ENCODE measurements around the gene TAAR6.
A peak's percentile ranks its signal among the peaks of the same experiment; 100 is the strongest.
"Not testable (repeated sequence)": the region's sequence is repeated elsewhere in the genome, so short reads cannot be mapped to it uniquely, and the experiment has no call there.

The TAAR6 gene

DNA sequence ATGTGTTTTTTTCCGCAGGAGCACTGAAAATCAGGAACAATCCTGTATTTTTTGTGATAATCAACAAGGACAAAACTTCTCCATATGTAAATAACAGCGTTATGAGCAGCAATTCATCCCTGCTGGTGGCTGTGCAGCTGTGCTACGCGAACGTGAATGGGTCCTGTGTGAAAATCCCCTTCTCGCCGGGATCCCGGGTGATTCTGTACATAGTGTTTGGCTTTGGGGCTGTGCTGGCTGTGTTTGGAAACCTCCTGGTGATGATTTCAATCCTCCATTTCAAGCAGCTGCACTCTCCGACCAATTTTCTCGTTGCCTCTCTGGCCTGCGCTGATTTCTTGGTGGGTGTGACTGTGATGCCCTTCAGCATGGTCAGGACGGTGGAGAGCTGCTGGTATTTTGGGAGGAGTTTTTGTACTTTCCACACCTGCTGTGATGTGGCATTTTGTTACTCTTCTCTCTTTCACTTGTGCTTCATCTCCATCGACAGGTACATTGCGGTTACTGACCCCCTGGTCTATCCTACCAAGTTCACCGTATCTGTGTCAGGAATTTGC, at the start of gene TAAR6:
Gene TAAR6, plus strand, starts transcription at position 102 of the 557 bp plus-strand sequence. Its CDS starts 0 bp downstream, at position 102.
- no peak for DNase-seq (ENCODE audit: low read depth)

DNA sequence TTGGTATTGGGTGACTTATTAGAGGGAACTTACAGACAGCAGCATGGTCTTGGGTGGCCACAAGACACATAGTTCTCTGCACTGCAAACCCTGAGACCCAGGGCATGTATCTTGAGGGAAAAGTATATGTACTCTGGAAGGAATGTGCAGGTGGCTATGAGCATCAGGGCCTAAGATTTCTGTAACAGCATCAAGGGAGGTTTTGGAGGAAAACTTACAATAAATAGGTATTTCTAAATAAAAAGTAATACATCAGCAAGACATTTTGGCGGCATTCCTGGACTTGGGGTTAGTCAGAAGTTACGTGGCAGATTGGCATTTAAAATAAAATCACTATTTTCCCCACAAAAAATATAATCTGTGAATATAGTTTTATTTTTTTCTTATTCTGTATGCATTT, 49.2 kb upstream of the TAAR6 start:
- no peak for DNase-seq (ENCODE audit: low read depth)

DNA sequence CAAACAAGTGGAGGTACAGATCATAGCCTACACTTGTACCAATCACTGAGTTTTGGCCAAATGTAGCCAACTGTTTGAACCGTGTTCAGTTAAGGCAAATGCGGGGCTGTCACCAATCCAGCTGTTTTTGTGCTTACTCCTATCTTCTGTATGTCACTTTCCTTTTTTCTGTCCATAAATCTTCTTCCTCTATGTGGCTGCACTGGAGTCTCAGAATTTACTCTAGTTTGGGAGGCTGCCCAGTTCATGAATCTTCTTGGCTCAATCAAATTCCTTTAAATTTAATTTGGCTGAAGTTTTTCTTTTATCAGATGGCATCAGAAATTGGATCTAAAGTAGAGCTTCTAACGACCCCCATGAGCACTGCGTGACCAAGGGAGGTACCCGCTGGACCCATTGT, 45.5 kb upstream of the TAAR6 start:
- DNase-seq (ENCODE audit: low read depth): no peak

DNA sequence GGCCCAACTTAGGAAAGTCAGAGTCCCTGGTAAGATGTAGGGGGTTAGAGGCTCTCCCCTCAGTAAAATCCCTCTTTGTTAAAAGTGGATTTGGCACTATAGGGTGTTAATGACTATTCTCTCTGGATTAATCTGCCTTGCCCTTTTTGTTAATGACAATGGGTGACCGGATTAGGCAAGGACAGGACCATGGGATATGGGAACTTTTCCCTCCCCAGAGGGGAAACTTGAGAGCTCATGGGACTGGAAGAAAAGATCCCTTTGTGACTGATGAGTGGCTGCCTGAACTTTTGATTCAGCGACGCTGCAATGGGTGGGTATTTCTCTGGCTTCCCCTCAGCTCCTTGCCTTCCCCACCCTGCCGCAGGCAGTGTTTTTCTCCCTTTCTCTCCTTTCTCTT, 44.3 kb upstream of the TAAR6 start:
- DNase-seq (ENCODE audit: low read depth): no peak

- no peak for DNase-seq (ENCODE audit: low read depth)
Observed at GRCh38 chr6:132526461-132526860, 43.7 kb upstream of the TAAR6 start.

DNA sequence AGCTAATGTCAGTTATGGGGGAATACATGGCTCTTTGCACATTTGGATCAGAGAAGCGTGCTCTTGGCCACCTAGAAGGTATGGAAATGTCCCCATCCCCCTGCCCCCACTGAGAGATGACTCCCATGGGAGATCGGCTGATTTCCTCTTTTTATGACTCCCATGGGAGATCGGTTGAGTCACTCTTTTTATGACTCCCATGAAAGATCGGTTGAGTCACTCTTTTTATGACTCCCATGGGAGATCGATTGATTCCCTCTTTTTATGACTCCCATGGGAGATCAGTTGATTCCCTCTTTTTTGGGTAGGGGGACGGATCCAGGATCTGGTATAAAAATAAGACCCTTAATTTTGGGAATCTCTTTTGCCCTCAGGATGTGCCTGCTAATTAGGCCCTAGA, 42.3 kb upstream of the TAAR6 start:
- no peak for DNase-seq (ENCODE audit: low read depth)

DNA sequence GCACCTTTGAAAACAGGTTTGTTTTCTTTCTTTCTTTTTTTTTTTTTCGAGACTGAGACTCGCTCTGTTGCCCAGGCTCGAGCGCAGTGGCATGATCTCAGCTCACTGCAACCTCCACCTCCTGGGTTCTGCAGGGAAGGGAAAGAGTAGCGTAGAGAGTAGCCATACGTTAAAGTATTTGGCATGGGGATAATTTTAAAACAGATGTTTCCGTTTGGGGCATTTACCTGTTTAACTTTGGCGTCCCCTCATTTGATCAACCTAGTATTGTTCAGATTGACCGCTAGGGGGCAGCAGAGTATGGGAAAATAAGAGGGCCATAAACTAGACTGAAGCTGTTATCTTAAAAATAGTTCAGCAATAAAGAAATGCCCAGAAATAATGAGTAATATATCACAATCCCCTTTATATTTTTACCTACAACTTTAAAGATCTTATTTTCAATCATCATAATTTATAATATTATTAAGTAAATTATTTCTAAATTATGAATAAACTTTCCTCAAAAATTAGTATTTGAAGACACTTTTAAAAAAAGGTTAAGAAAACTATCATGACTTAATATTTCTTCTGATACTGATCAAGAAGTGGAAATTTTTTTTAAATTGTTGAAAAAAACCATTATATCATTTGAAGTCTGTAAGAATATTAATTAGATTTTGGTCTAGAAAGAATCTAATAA, 39.7 kb upstream of the TAAR6 start:
- peak; percentile 67 for DNase-seq (ENCODE audit: low read depth)

- DNase-seq (ENCODE audit: low read depth): not testable (repeated sequence)
Observed at GRCh38 chr6:132534546-132534945, 35.6 kb upstream of the TAAR6 start.

GRCh38 chr6:132537145-132537544, 33.0 kb upstream of the TAAR6 start:
- DNase-seq (ENCODE audit: low read depth): no peak

GRCh38 chr6:132537977-132538376, 32.1 kb upstream of the TAAR6 start, which contains the start of gene TAAR9:
Gene TAAR9, plus strand, starts transcription at chr6:132538277. Its CDS starts 13 bp downstream, at chr6:132538290.
- no peak for DNase-seq (ENCODE audit: low read depth)

DNA sequence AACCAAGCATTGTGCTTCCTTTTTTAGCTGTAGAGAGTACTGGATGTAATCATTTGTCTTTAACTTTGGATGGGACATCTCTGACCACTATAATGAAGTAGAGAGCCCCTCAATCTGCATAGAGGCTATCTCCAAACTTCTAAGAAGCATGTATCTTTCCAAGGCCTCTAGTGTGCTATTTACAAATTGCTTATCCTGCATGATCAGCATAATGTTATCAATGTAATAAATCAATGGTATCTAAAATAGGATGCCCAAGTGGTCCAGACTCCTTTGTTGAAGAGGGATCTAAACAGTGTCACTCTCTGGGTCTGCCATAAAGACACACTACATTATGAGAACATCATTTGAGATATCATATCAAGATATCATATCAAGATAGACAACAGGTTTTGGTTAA, 25.3 kb upstream of the TAAR6 start:
- DNase-seq (ENCODE audit: low read depth): no peak

DNA sequence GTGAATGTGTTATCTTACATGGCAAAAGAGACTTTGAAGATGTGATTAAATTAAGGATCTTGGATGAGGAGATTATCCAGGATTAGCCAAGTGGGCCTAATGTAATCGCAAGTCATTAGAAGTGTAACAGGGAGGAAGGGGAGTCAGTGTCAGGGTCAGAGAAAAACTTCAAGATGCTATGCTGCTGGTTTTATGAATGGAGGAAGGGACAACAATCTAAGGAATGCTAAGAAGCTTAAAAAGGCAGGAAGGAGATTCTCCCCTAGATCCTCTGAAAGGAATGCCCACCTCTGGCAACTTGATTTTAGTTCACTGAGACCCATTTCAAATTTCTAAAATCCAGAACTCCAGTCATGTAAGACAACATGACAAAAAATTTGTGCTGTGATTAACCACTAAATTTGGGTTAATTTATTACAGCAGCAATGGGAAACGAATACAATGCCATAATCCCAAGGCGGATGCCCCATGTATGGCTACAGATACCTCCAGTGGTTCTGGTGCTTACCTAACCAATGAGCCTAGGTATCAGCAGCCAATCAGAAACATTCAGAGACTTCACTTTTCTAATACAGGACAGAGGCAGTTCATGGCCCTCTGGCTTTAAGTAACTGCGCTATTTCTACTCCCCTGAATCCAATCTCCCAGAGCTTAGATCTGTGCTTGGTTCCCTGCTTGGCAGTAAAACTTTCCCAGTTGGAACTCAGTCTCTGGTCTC, 21.2 kb upstream of the TAAR6 start:
- no peak for DNase-seq (ENCODE audit: low read depth)

DNA sequence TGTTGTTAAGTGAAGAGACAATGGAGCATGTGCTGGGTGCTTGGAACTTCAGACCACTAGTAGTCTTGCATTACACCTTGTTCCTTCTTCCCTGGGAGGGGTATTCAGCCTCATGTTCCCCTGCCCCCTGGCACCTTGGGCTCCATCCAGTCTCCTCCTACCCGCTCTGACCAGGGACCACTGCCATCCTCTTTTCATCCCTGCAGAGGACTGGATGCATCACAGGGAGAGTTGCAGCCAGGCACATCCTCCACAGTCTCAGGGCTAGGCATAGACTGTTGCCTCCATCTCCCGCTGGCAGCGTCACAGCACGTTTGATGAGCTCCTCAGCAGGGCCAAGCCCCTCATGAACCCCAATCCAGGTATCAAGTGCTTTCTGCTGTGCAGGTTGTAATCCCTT, 18.9 kb upstream of the TAAR6 start:
- no peak for DNase-seq (ENCODE audit: low read depth)

- no peak for DNase-seq (ENCODE audit: low read depth)
Observed at GRCh38 chr6:132552372-132552771, 17.8 kb upstream of the TAAR6 start, which contains the start of gene TAAR8. Gene TAAR8, plus strand, starts transcription at chr6:132552672. Its CDS starts 21 bp downstream, at chr6:132552693.

GRCh38 chr6:132560087-132560486, 10.0 kb upstream of the TAAR6 start:
- not testable (repeated sequence) for DNase-seq (ENCODE audit: low read depth)

DNA sequence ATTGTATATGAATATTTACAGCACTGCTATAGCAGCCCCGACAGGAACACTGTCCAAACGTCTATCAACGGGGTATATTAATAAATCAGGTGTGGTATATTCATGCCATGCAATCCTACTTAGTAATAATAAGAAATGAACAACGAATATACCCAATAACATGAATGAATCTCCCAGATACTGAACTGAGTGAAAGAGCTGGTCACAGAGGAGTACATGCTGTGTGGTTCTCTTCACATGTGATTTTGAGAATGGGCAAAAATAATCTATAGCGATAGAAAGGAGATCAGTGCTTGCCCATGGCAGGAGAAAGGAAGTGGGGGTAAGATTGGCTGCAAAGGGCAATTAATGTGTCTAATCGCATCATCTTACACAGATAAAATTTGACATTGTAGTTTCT, 3.7 kb upstream of the TAAR6 start:
- no peak for DNase-seq (ENCODE audit: low read depth)

DNA sequence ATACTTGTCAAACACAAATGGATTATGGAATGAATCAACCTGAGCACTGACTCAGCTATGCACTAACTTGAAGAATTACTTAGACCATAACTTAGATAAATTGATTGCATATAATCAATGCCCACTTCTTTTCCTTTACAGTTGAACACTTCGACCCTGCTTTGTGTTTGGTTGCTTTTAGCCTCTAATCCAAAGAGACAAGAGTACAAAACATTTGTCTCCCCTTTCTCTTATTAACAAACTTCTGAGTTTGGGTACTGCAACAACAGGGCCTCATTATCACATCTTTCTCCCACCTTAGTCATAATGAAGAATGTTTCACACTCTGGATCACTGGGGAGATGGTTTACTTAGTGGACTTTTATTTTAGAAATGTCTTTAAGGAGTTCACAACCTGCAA, 2.6 kb upstream of the TAAR6 start:
- DNase-seq (ENCODE audit: low read depth): no peak

DNA sequence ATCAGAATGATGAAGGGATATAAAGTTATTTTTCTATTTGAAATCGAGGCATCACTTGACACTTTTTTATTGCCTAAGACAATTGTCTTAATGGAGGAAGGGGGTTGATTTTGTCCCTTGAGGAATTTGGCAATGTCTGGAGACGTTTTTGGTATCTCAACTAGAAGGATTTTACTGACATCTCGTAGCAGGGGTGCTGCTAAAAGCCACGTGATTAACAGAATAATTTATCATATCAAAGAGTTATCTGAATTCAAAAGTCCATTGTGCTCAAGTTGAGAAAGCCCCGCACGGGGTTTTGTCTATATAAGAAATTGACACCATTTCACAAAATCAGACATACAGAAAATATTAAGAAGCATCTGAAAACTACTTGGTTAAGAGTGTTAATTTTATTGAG, 1.5 kb upstream of the TAAR6 start:
- no peak for DNase-seq (ENCODE audit: low read depth)

DNA sequence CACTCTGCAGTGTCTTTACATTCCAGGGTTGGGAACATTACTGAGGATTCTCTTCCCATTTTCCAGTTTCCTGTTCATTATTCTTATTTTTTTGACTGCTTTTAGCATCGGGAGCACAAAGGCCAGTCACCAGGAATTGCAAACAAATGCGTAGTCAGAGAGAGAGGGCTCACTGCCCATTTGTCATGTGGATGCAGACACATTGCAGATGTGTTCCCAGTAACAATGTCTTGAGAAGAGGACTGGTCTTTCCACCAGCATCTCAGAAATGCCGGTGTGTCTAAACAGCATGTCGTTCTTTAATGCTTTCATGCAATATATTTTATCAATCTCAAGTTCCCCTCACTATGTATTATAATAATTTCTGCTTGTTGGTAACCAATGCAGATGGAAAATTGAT, 952 bp upstream of the TAAR6 start:
- DNase-seq (ENCODE audit: low read depth): no peak

GRCh38 chr6:132571774-132572173, 1.7 kb downstream of the TAAR6 start:
- no peak for DNase-seq (ENCODE audit: low read depth)

GRCh38 chr6:132584698-132585097, 14.6 kb downstream of the TAAR6 start:
- no peak for DNase-seq (ENCODE audit: low read depth)

DNA sequence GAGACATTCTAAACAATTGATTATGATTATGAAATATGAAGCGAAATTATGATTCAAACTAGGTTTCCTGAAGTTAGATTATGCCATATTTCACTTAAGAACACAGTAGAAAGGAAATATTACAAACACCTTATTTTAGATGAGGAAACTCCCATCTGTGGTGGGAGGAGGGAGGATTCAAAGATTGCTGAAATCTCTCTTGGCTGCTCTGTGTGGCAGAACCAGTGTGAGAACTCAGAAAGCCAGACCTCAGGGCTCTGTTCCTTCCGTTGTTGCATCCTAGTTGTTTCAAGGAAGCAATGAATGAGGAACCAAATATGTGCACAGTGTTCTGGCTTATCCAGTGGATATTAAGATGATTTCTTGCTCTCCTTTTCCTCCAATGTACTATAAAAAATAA, 17.3 kb downstream of the TAAR6 start:
- DNase-seq (ENCODE audit: low read depth): no peak

- no peak for DNase-seq (ENCODE audit: low read depth)
Observed at GRCh38 chr6:132589454-132589853, 19.3 kb downstream of the TAAR6 start, which contains the start of gene TAAR5. Gene TAAR5, minus strand, starts transcription at chr6:132589741. Its CDS starts 55 bp downstream, at chr6:132589686.

Measured in activated gamma-delta T cell treated with anti-CD3 and anti-CD28 coated beads, Interleukin-2, amount 50 U/mL, for 16 hours (primary cell).